Hepatic stellate cell (primary cell): ENCODE results near the gene ANKLE1.

Experiments
- DNase-seq: peaks from one replicate; pipeline ENCODE4 v3.0.0; 2011; ENCODE audit warnings: low spot score

Gene ANKLE1

GRCh38 chr19:17281391-17282304, at the start of gene ANKLE1:
Gene ANKLE1, plus strand, starts transcription at chr19:17281901. Its CDS starts 20 bp downstream, at chr19:17281921.
- peak; percentile 74 for DNase-seq

- DNase-seq, result no peak
Measured at GRCh38 chr19:17232258-17232657, 49.4 kb upstream of the ANKLE1 start.

- DNase-seq, result no peak
Measured at GRCh38 chr19:17234911-17235299, 46.8 kb upstream of the ANKLE1 start.

GRCh38 chr19:17235300-17235970, 46.3 kb upstream of the ANKLE1 start:
- DNase-seq, result no peak

- no peak for DNase-seq
Measured at GRCh38 chr19:17235971-17236777, 45.5 kb upstream of the ANKLE1 start.

- no peak for DNase-seq
Measured at GRCh38 chr19:17236811-17237543, 44.7 kb upstream of the ANKLE1 start.

- DNase-seq, result no peak
Measured at GRCh38 chr19:17237747-17238706, 43.7 kb upstream of the ANKLE1 start.

GRCh38 chr19:17240062-17240752, 41.5 kb upstream of the ANKLE1 start:
- no peak for DNase-seq

GRCh38 chr19:17240826-17241399, 40.8 kb upstream of the ANKLE1 start:
- no peak for DNase-seq

- no peak for DNase-seq
Measured at GRCh38 chr19:17242431-17243208, 39.1 kb upstream of the ANKLE1 start.

- no peak for DNase-seq
Measured at GRCh38 chr19:17243211-17243829, 38.4 kb upstream of the ANKLE1 start.

GRCh38 chr19:17243830-17244617, 37.7 kb upstream of the ANKLE1 start:
- peak; percentile 78 for DNase-seq

GRCh38 chr19:17244618-17245534, 36.8 kb upstream of the ANKLE1 start:
- no peak for DNase-seq

GRCh38 chr19:17245535-17245984, 36.1 kb upstream of the ANKLE1 start, which contains the start of gene NR2F6:
Gene NR2F6, minus strand, starts transcription at chr19:17245919. Its CDS starts 699 bp downstream, at chr19:17245220.
- no peak for DNase-seq

GRCh38 chr19:17246681-17247425, 34.8 kb upstream of the ANKLE1 start:
- no peak for DNase-seq
